ENCODE measurements around the gene BPI. TPM values are rescaled to one million over a fixed set of nuclear protein-coding genes. Genes with fewer than 3 reads are reported as not detected.
"Not testable (repeated sequence)": the region's sequence is repeated elsewhere in the genome, so short reads cannot be mapped to it uniquely, and the experiment has no call there.

Gene BPI
- polyA plus RNA-seq, 4 donors, result 0.13 to 6.3 (median 1.2) TPM

GRCh38 chr20:38354227-38354626 lies 50.3 kb downstream of the BPI start:
- no peak for DNase-seq (ENCODE audit: low read depth in 4 of 4, low spot score in 3 of 4)

DNA sequence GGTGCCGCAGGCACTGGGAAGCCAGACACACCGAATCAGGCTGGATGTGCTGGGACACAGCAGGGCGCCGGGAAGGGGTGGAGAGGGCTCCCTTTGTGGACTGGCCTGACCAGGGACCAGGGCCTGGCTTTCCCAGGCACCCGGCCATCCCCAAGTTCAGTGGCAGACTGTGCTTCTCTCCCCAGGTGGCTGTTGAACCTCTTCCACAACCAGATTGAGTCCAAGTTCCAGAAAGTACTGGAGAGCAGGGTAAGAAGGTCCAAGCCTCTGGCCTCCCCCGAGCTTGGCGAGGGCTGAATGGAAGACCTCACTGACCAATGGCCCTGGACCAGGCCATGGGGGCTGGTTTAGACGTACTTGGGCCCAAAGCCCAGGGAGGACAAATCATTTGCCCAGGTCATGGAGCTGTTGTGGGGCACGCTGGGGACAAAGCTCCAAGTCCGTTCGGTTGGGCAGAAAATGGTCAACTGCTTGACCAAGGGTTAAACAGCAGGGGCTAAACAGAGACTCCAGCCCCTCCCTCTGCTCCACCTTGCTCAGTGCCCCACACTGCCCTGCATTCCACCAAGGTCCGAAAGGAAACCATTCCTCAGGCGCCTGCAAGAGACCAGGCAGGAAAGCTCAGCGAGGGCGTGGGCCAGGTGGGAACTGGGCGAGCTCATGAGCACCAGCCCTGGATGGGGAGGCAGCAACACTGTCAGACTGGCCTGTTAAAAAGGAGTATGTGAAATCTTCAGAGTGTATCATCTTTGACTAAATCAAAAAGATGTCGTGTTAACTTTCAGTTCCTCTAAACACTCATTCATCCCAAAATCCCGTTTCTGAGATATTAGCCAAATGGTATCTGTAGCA lies 51.4 kb downstream of the BPI start:
- no peak for DNase-seq (ENCODE audit: low read depth in 4 of 4, low spot score in 3 of 4)

DNA sequence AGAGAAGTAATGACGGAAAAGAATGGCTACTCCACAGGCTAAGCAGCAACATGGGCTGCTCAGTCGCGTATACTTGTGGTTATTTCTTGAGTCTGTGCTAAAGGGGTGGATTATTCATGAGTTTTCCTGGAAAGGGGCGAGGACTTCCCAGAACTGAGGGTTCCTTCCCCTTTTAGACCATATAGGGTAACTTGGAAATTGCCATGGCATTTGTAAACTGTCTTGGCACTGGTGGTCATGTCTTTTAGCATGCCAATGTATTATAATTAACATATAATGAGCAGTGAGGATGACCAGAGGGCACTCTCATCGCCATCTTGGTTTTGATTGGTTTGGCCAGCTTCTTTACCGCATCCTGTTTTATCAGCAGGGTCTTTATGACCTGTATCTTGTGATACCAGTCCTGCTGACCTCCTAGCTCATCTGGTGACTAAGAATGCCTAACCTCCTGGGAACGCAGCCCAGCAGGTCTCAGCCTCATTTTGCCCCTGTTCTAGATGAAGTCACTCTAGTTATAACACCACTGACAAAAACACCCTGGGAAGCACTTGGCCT lies 53.8 kb downstream of the BPI start:
- DNase-seq (ENCODE audit: low read depth in 4 of 4, low spot score in 3 of 4), result no peak

- no peak for DNase-seq (ENCODE audit: low read depth in 4 of 4, low spot score in 3 of 4)
These were observed 54.6 kb downstream of the BPI start for GRCh38 chr20:38358556-38358955.

GRCh38 chr20:38363004-38363747 lies 59.2 kb downstream of the BPI start:
- DNase-seq (ENCODE audit: low read depth in 4 of 4, low spot score in 3 of 4), result no peak

DNA sequence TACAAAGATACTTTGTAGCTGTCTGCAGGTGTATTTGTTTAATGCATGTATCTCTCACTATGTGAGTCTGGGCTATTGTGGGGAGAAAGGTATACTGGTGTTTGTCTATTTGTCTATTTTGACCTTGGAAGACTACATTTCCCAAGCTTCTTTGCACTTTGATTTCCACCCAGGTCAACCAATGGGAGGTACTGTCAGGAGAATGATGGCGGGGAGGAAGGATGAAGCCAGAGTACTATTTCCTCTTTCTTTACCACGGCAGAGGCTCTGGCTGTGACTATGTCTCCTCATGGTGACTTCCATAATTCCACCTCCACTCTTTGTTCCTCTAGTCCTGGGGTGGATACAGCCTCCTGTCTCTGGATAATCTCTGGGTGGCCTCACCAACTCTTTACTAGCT lies 65.4 kb downstream of the BPI start:
- no peak for DNase-seq (ENCODE audit: low read depth in 4 of 4, low spot score in 3 of 4)

GRCh38 chr20:38372806-38373205 lies 68.8 kb downstream of the BPI start:
- DNase-seq (ENCODE audit: low read depth in 4 of 4, low spot score in 3 of 4), result no peak

GRCh38 chr20:38373231-38373867 lies 69.4 kb downstream of the BPI start:
- no peak for DNase-seq (ENCODE audit: low read depth in 4 of 4, low spot score in 3 of 4)

- DNase-seq (ENCODE audit: low read depth in 4 of 4, low spot score in 3 of 4), result no peak
These were observed 69.9 kb downstream of the BPI start for GRCh38 chr20:38373898-38374297.

- DNase-seq (ENCODE audit: low read depth in 4 of 4, low spot score in 3 of 4), result no peak
These were observed 73.2 kb downstream of the BPI start for GRCh38 chr20:38377039-38377685.

DNA sequence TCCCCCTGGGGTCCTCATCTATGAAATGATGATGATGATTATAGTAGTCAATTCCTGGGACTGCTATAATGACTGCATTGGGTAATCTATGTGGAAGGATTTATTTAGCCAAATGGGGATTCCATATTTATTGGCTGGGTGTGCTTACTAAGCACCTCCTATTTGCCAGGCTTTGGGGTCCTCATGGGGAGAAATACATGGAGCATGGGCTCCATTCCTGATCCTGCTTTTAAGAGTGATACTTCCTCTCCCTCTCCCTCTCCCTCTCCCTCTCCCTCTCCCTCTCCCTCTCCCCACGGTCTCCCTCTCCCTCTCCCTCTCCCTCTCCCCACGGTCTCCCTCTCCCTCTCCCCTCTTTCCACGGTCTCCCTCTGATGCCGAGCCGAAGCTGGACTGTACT lies 73.9 kb downstream of the BPI start:
- not testable (repeated sequence) for DNase-seq (ENCODE audit: low read depth in 4 of 4, low spot score in 3 of 4)

GRCh38 chr20:38383147-38383546 lies 79.2 kb downstream of the BPI start:
- DNase-seq (ENCODE audit: low read depth in 4 of 4, low spot score in 3 of 4), result no peak

GRCh38 chr20:38386004-38386403 lies 82.0 kb downstream of the BPI start:
- DNase-seq (ENCODE audit: low read depth in 4 of 4, low spot score in 3 of 4), result no peak

DNA sequence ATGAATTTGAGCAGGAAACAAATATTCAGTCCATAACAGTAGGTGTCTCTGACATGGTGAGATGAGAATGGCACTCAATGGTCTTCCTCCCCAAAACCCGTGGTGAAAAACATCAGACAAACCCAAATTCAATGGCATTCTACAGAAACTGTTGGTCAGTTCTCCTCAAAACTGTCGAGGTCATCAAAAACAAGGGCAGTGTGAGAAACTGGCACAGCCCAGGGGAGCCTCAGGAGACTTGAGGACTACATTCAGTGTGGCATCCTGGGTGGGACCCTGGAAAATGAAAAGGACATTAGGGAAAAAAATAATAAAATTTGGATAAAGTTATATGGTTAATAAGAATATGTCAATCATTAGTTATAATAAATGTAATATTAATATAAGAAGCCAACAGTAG lies 82.9 kb downstream of the BPI start:
- no peak for DNase-seq (ENCODE audit: low read depth in 4 of 4, low spot score in 3 of 4)

Other genes with a start within 250 kb of the BPI start
- gene TGM2, start 138.9 kb upstream of the BPI start, polyA plus RNA-seq (ENCODE audit: insufficient read length in 4 of 4), result 10 to 100 TPM; 11.5 to 35.2 (median 33.2) TPM
- gene KIAA1755, start 43.4 kb upstream of the BPI start, polyA plus RNA-seq (ENCODE audit: insufficient read length in 4 of 4), result 10 to 100 TPM in 1 of 4 donors, 1 to 10 TPM in 3; 3.8 to 19.0 (median 4.5) TPM
- gene LBP, start 42.3 kb downstream of the BPI start, polyA plus RNA-seq (ENCODE audit: insufficient read length in 4 of 4), result under 1 TPM in 1 of 4 donors, not detected in 3; 0.14 TPM
- gene SNHG17, start 131.2 kb downstream of the BPI start, polyA plus RNA-seq (ENCODE audit: insufficient read length in 4 of 4), result 10 to 100 TPM; 21.7 to 78.9 (median 26.5) TPM
- 10 to 100 TPM; 31.3 to 41.9 (median 38.5) TPM for gene RALGAPB, start 168.7 kb downstream of the BPI start, polyA plus RNA-seq (ENCODE audit: insufficient read length in 4 of 4)

Measured in left renal pelvis (tissue), 4 donors.